Natural killer cell (primary cell): ENCODE results near the gene PLXNA4. TPM values are rescaled to one million over a fixed set of nuclear protein-coding genes. Genes with fewer than 3 reads are reported as not detected.

Experiments
- ATAC-seq, 3 donors: fragments of 150-1000 bp in 2 of 3; fragments of 200-7000 bp in 1 of 3; cut with Tn5 transposase; 1 replicate in 1 of 3; 2 replicates in 2 of 3; pipeline ENCODE4 v1.10.0; 2021; ENCODE audit warnings: mild to moderate bottlenecking in 2 of 3, moderate library complexity in 2 of 3
- DNase-seq, 2 donors: peaks; one replicate each; pipeline versions ENCODE4 v3.0.0 to v3.0.0-alpha.2; 2013 to 2021; ENCODE audit warnings: mixed read lengths in 1 of 2
- H3K27ac ChIP-seq: one replicate; pipeline ENCODE4 v1.5.1; 2013; ENCODE audit warnings: mild to moderate bottlenecking, low read length
- H3K27me3 ChIP-seq: one replicate; pipeline ENCODE4 v1.6.1; 2013; ENCODE audit warnings: low read length; ENCODE audit not compliant: control insufficient read depth, insufficient read depth
- H3K36me3 ChIP-seq: one replicate; pipeline ENCODE4 v1.6.1; 2013; ENCODE audit warnings: low read length; ENCODE audit not compliant: control insufficient read depth, insufficient read depth
- H3K4me1 ChIP-seq: one replicate; pipeline ENCODE4 v1.6.1; 2013; ENCODE audit warnings: low read length; ENCODE audit not compliant: control insufficient read depth, insufficient read depth
- H3K4me3 ChIP-seq: one replicate; pipeline ENCODE4 v1.5.1; 2013; ENCODE audit warnings: low read length
- H3K9me3 ChIP-seq: one replicate; pipeline ENCODE4 v1.6.1; 2013; ENCODE audit warnings: low read length; ENCODE audit not compliant: control insufficient read depth, insufficient read depth
- H3K27ac Mint-ChIP-seq, 2 donors: one replicate each; pipeline ENCODE4 v1.8.0; 2022; ENCODE audit warnings: mild to moderate bottlenecking in 2 of 2, mixed read lengths in 2 of 2, moderate library complexity in 1 of 2
- H3K27me3 Mint-ChIP-seq, 2 donors: one replicate each; pipeline ENCODE4 v1.8.0; 2022; ENCODE audit warnings: low read depth in 2 of 2, mixed read lengths in 2 of 2
- H3K36me3 Mint-ChIP-seq: one replicate; pipeline ENCODE4 v1.8.0; 2022; ENCODE audit warnings: mixed read lengths
- H3K4me1 Mint-ChIP-seq, 2 donors: one replicate each; pipeline ENCODE4 v1.8.0; 2022; ENCODE audit warnings: mixed read lengths in 2 of 2
- H3K4me3 Mint-ChIP-seq: one replicate; pipeline ENCODE4 v1.8.0; 2022; ENCODE audit warnings: mild to moderate bottlenecking, moderate library complexity, mixed read lengths
- H3K9me3 Mint-ChIP-seq, 2 donors: one replicate each; pipeline ENCODE4 v1.8.0; 2022; ENCODE audit warnings: mixed read lengths in 2 of 2
- CTCF ChIP-seq: fragments of 200-600 bp; IDR thresholded peaks from one replicate; pipeline ENCODE4 v1.8.0; 2022; ENCODE audit warnings: antibody characterized with exemption
- WGBS: methylation state at CpG from one replicate; pipeline ENCODE4 v1.1.7; 2013; ENCODE audit warnings: missing lambda C conversion rate; ENCODE audit not compliant: insufficient coverage; 5-methylcytosine and 5-hydroxymethylcytosine counted together
- intact Hi-C: fragments of 100-400 bp; cut with micrococcal nuclease; formaldehyde crosslinking; loops from one replicate; pipeline ENCODE4 v1.14.2; 2022
- total RNA-seq, 4 donors: library from RNA; stranded (reverse); fragments of 120-200 nt in 1 of 4; gene quantifications; one replicate each; pipeline versions ENCODE4 v1.2.3 to v1.2.4, GENCODE V29; 2013 to 2022

PLXNA4 gene
- total RNA-seq, 3 donors from 2014 or later (not counting 1 experiment from before 2014, with no cell fraction given), result 5.1 to 15.3 (median 10.9) TPM

DNA sequence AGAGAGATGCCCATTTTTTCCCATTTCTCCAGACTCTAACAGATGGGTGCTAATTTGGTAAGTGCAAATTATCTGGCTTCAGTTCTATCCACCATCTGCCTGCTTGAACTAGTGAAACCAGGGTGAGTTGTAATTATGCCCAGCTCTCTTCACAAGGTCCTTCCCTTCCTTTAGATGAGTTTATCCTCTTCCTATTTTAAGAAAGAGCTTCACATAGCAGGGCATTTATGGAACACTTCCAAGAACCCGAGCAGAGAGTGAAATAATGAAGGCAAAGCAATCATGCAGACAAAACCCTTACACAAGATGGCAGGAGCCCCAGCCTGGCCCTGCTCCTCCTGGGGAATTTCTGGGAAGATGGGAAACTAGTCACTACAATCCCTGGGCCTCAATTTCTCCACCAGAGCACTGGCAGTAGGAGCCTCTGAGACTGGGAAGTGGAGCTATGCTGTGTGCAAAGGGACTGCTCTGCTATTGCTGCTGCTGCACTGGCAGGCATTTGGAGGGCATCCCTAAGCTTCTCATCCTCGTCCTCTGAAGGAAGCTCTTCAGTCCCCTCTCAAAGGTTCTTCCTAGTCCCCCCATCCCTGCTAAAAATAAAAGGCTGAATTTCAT, 33.7 kb upstream of the PLXNA4 start:
- Mint-ChIP-seq H3K27ac (no peak overlapping the region), H3K4me3 (no peak overlapping the region), H3K9me3 (no peaks in the 10 kb centered on the region), H3K4me1 (peaks cover 10% of the 10 kb centered on the region in 2 donors), H3K27me3 (peaks cover 21 to 23% of the 10 kb centered on the region in 2 donors), H3K36me3 (no peaks in the 10 kb centered on the region)
- intact Hi-C loops, result no loop called here
- H3K4me3 ChIP-seq, result no peak overlapping the region
- no peaks in the 10 kb centered on the region for H3K9me3 ChIP-seq
- no peak for TF ChIP-seq CTCF
- 75% methylated on average over 2 of the region's 2 CpGs for whole genome bisulfite sequencing
- no peaks in the 10 kb centered on the region for H3K27me3 ChIP-seq
- DNase-seq (no peak), ATAC-seq (no peak)
- H3K27ac ChIP-seq, result no peak overlapping the region
- no peaks in the 10 kb centered on the region for H3K36me3 ChIP-seq
- H3K4me1 ChIP-seq, result peaks cover 7% of the 10 kb centered on the region

DNA sequence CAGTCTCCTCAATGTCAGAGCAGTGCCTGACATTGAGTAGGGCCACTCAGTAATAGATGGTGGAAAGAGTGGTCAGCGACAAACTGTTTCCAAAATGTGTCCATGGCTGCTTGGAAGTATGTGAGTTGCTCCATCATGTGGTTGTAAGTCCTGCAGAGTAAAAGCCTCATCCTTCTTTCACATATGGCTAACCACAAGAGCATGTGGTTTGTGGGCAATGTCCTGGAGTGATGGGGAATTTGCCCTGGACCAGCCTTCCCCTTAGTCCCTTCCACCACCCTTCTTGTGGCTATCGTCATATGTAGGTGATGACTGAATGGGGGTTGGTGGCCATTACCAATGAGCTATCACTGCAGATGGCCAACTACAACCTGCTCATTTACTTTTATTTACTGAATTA, 33.0 kb upstream of the PLXNA4 start:
- no peak for DNase-seq
- no peaks in the 10 kb centered on the region for H3K36me3 Mint-ChIP-seq
- Histone ChIP-seq H3K27ac (no peak overlapping the region), H3K36me3 (no peaks in the 10 kb centered on the region), H3K9me3 (no peaks in the 10 kb centered on the region), H3K27me3 (no peaks in the 10 kb centered on the region), H3K4me1 (no peaks in the 10 kb centered on the region), H3K4me3 (no peak overlapping the region)
- TF ChIP-seq CTCF, result no peak
- ATAC-seq, result no peak
- no peak overlapping the region for H3K4me3 Mint-ChIP-seq
- H3K4me1 Mint-ChIP-seq, result peaks cover 2% of the 10 kb centered on the region in 2 donors
- H3K9me3 Mint-ChIP-seq, result no peaks in the 10 kb centered on the region
- H3K27ac Mint-ChIP-seq, result no peak overlapping the region
- H3K27me3 Mint-ChIP-seq, result peaks cover 16 to 19% of the 10 kb centered on the region in 2 donors
- intact Hi-C loops, result no loop called here
- 100% methylated on average over 1 of the region's 2 CpGs for WGBS

- no peaks in the 10 kb centered on the region for H3K27me3 ChIP-seq
- H3K9me3 ChIP-seq, result no peaks in the 10 kb centered on the region
- TF ChIP-seq CTCF, result no peak
- H3K36me3 ChIP-seq, result no peaks in the 10 kb centered on the region
- H3K9me3 Mint-ChIP-seq, result no peaks in the 10 kb centered on the region
- no peak overlapping the region for H3K27ac Mint-ChIP-seq
- H3K27me3 Mint-ChIP-seq, result peaks cover 11 to 15% of the 10 kb centered on the region in 2 donors
- no peaks in the 10 kb centered on the region for H3K4me1 Mint-ChIP-seq
- no peaks in the 10 kb centered on the region for H3K36me3 Mint-ChIP-seq
- no peak overlapping the region for H3K4me3 ChIP-seq
- ATAC-seq (no peak), DNase-seq (no peak)
- no peak overlapping the region for H3K27ac ChIP-seq
- no peaks in the 10 kb centered on the region for H3K4me1 ChIP-seq
- no peak overlapping the region for H3K4me3 Mint-ChIP-seq
- intact Hi-C loops, result no loop called here
- 89% methylated on average over 5 of the region's 5 CpGs for WGBS
Observed at GRCh38 chr7:132608523-132608922, 32.3 kb upstream of the PLXNA4 start.

DNA sequence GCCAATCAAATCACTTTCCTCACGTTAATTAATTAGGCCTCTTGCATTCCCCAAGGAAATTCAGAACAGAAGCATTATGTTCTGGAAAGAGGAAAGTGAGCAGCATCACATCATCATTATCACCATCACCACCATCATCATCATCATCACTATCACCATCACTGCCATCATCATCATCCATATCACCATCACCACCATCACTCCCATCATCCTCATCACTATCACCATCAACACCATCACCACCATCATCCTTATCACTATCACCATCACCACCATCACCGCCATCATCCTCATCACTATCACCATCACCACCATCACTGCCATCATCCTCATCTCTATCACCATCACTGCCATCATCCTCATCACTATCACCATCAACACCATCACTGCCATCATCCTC, 31.4 kb upstream of the PLXNA4 start:
- no peak overlapping the region for H3K27ac Mint-ChIP-seq
- Histone ChIP-seq H3K4me1 (no peaks in the 10 kb centered on the region), H3K27ac (no peak overlapping the region), H3K27me3 (no peaks in the 10 kb centered on the region), H3K4me3 (no peak overlapping the region), H3K9me3 (no peaks in the 10 kb centered on the region), H3K36me3 (no peaks in the 10 kb centered on the region)
- H3K9me3 Mint-ChIP-seq, result no peaks in the 10 kb centered on the region
- H3K36me3 Mint-ChIP-seq, result no peaks in the 10 kb centered on the region
- no peak for TF ChIP-seq CTCF
- H3K4me3 Mint-ChIP-seq, result no peak overlapping the region
- DNase-seq (no peak), ATAC-seq (no peak)
- intact Hi-C loops, result no loop called here
- 85% methylated on average over 2 of the region's 2 CpGs for WGBS
- peaks cover 8 to 22% of the 10 kb centered on the region in 2 donors for H3K27me3 Mint-ChIP-seq
- H3K4me1 Mint-ChIP-seq, result no peaks in the 10 kb centered on the region
